Activated T-cell treated with anti-CD3 and anti-CD28 coated beads for 4 hours (primary cell): Measurements from ENCODE around the gene ZBTB7C.

Experiments
- DNase-seq: peaks from one replicate; pipeline ENCODE4 v3.0.0-alpha.2; 2020

The ZBTB7C gene

DNA sequence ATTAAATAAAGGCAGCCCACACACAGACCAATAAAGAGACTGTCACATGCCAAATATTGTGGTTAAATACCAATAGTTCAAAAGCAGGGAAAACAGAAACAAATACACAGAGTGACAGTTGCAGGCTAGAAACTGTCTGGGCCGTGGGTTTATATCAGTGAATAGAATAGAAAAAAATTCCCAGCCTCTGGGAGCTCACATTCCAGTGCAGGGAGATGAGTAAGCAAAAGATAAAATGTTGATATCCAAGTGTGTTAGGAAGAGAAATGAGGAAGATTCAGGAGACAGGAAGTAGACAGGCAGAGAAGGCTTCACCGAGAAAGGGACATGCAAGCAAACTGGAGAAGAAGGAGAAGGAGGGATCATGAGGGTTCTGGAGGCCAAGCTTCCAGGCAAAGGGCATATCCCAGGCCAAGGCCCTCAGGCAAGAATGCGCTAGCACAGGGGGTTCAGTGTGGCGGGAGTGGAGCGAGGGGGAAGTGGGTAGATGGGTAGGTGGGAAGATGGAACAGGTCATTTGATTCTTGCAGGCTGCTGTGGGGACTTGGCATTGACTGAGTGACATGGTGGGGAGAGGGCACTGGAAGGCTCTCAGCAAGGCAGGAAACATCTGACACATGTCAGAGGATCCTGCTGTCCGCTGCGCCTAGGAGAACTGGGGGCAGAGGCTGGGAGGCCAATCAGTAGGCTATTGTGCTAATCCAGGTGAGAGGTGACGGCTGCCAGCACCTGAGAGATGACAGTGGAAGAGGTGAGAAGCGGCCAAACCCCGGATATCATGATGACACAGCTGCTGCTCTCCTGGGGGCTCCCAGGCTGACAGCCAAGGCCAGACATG lies 89.2 kb downstream of the ZBTB7C start:
- DNase-seq, result no peak

DNA sequence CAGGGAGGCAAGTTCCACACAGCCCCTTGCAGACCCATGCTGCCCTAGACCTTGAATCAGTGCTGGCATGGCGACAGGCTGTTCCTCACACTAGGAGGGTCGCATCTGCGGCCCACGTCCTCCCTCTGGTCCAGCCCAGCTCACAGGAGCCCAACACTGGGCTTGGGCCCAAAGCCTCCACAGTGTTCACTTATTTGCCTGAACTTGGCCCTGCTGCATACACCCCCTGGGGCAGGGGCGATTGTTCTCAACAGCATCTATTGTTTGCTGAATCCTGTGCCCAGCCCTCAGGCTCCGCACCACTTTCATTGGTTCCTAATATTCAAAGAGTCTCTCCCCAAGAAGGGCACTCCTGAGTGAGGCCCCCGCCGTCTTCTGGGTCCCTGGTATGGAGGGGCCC lies 90.7 kb downstream of the ZBTB7C start:
- DNase-seq, result no peak

- DNase-seq, result no peak
These were observed 91.3 kb downstream of the ZBTB7C start for GRCh38 chr18:48317781-48318381.

DNA sequence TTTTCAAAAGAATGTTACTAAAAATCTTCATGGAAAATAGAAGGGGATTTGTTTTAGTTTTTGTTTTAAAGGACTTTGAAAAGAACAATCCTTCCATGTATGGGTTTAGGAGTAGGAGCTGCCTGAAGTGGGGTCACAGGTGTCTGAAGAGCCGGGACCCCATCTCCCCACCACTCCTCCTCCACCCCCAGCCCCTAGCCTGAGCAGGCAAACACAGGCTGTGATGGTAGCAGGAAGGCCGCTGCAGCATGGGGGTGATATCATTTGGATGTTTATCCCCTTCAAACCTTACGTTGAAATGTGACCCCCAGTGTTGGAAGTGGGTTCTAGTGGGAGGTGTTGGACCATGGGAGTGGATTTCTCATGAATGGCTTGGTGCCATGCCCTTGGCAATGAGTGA lies 93.0 kb downstream of the ZBTB7C start:
- no peak for DNase-seq

- DNase-seq, result no peak
These were observed 94.5 kb downstream of the ZBTB7C start for GRCh38 chr18:48314690-48315089.

GRCh38 chr18:48313792-48314191 lies 95.4 kb downstream of the ZBTB7C start:
- DNase-seq, result no peak

DNA sequence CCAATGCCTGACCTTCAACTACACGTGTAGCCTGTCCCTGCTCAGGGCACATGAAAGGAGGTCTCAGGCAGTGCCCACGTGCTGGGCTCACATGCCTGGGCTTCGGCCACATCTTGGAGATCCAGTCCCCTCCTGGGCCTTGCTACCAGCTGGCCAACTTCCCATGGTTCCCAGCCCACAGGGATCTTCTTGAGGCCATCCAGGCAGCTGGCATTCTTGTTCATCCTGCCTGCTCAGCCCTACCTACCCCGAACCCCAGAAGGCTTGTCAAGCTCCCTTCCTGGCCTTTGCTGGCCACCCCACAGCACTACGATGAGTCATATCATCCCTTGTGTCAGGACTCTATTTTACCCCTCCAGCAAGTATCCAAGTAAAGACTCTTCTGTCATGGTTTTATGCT lies 97.1 kb downstream of the ZBTB7C start:
- no peak for DNase-seq

GRCh38 chr18:48310999-48311398 lies 98.2 kb downstream of the ZBTB7C start:
- DNase-seq, result no peak

DNA sequence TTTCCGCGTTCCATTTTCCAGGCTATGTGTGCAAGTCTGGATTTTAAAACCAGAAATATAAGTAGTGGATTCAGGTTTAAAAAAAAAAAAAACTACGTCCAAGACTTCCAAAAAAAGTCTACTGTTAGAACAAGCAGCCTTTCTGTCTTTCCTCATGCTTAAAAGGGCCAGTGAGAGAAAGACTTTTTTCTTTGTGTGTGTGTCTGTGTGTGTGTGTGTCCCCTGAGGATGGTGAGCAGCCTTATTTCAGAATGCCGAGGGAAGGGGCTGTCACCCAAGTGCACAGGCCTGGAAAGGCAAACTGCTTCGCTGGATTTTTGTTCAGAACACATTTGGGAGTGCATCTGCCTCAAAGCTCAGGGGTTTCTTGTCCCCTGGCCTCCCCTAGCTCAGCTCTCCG lies 98.8 kb downstream of the ZBTB7C start:
- DNase-seq, result no peak

- no peak for DNase-seq
These were observed 100.2 kb downstream of the ZBTB7C start for GRCh38 chr18:48308755-48309575.

GRCh38 chr18:48308027-48308635 lies 101.1 kb downstream of the ZBTB7C start:
- DNase-seq, result no peak

GRCh38 chr18:48306838-48307237 lies 102.3 kb downstream of the ZBTB7C start:
- DNase-seq, result no peak

- no peak for DNase-seq
These were observed 104.1 kb downstream of the ZBTB7C start for GRCh38 chr18:48304906-48305693.

GRCh38 chr18:48303883-48304282 lies 105.3 kb downstream of the ZBTB7C start:
- DNase-seq, result no peak

GRCh38 chr18:48302736-48303135 lies 106.4 kb downstream of the ZBTB7C start:
- DNase-seq, result no peak

- DNase-seq, result no peak
These were observed 108.7 kb downstream of the ZBTB7C start for GRCh38 chr18:48300463-48300961.

- DNase-seq, result no peak
These were observed 112.0 kb downstream of the ZBTB7C start for GRCh38 chr18:48297139-48297538.

- DNase-seq, result no peak
These were observed 112.6 kb downstream of the ZBTB7C start for GRCh38 chr18:48296581-48296980.

- no peak for DNase-seq
These were observed 113.4 kb downstream of the ZBTB7C start for GRCh38 chr18:48295586-48296311.

DNA sequence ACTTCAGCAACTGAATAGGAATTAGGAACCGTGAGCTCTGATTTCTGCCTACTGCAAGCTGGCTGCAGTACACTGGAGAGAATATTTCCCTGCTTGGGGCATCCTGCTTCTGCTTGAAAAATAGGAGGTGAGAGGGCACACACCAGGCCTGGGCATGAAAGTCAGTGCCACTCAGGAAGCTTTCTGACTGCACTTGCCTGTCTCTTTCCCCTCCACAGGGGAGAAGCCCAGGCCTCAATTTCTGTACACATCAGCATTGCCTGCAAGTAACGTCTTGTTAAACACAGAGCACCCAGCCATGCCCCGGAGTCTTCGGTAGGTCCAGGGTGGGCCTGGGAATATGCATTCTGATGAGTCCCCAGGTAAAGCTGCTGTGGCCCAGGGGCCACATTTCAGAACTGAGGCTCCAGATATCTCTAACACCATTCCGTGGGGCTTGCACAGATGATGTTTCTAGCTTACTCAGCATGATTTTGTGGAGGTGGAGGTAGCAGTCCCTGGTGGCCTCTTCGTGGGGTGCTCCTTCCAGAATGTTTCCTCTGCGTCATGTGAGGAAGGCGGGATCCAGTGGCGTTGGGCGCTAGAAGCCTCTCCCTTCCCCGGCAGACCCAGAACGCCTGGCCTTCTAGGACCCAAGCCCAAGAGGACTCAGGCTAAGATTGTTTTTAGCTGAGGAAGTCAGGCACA lies 114.1 kb downstream of the ZBTB7C start:
- no peak for DNase-seq
